ENCODE measurements around the gene COL4A2.

COL4A2 gene

DNA sequence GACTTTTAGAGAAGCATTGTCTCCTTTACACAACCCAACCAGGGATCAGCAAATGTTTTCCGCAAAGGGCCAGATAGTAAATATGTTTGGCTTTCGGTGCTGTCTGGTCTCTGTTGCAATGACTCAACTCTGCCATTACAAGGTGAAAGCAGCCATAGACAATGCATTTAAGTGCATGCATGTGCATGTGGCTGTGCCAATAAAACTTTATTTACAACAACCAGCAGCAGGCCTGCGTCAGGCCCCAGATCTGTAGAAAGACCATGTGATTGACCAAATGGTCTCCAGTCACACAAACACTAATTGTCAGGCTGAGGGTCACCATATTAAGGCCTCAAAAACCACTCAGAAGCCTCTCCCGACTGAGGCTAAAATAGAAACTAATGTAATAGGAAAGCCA lies 246.3 kb downstream of the COL4A2 start:
- H3K4me3 ChIP-seq (ENCODE audit: low read length): no peak overlapping the region
- H3K9ac ChIP-seq (ENCODE audit: low read depth, low read length): no peak overlapping the region
- H3K9me3 ChIP-seq (replicated peaks; ENCODE audit: low read length): no peaks in the 10 kb centered on the region
- no peaks in the 10 kb centered on the region for H3K36me3 ChIP-seq (ENCODE audit: insufficient read depth, low read length)
- H3K4me2 ChIP-seq (ENCODE audit: low read length): no peak overlapping the region
- H3K27me3 ChIP-seq (ENCODE audit: control insufficient read depth, insufficient read depth, low read length): no peaks in the 10 kb centered on the region
- no peaks in the 10 kb centered on the region for H3K4me1 ChIP-seq (ENCODE audit: control insufficient read depth, insufficient read depth, low read length)

DNA sequence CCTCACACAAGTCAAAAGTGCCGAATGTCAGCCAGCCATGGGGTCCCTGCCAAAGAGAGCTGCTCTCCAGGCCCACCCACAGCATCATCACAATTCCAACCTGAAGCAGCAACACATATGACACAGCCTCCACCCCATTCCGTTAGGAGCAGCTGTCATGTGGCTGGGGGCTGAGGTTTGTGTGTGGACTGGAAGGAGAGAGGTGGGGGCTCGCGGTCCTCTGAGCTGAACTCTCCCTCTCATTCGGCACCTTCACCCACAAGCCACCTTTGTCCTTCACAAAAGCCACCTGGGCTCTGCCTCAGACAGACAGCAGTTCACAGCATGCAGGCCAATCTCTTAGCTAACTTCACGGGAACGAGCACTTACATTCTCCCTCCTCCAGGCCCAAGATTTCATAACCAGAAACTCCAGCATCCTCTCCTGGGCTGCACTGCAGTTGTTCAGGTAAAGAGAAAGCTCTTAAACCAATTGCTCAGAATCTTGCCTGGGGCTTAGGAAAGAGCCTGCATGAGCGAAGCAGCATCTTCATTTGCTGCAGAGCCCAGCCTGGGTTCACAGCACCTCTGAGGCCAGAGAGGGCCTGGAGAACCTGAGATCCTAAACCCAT lies 247.2 kb downstream of the COL4A2 start:
- Histone ChIP-seq H3K27me3 (ENCODE audit: control insufficient read depth, insufficient read depth, low read length) (no peaks in the 10 kb centered on the region), H3K9me3 (replicated peaks; ENCODE audit: low read length) (no peaks in the 10 kb centered on the region), H3K4me2 (ENCODE audit: low read length) (no peak overlapping the region), H3K4me3 (ENCODE audit: low read length) (no peak overlapping the region), H3K9ac (ENCODE audit: low read depth, low read length) (no peak overlapping the region), H3K36me3 (ENCODE audit: insufficient read depth, low read length) (no peaks in the 10 kb centered on the region), H3K4me1 (ENCODE audit: control insufficient read depth, insufficient read depth, low read length) (peaks cover 2% of the 10 kb centered on the region)

DNA sequence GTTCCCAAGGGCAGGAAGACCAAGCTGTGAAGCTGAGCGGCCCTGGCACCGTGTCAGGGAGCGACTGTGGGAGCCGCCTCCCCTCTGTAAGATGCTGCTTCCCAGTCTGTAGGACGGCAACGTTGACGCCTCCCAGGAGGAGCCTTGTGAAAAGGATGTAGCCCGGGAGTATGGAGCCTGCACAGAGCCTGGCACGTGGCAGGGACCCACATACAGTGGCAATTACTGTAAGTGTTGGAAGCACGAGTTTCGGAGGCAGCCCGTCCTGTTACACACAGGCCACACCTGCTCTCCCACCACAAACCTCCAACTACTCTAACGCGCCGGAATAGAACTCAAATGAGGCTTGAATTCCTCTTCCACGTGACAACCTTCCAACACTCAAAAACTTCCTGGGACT lies 247.9 kb downstream of the COL4A2 start:
- Histone ChIP-seq H3K36me3 (ENCODE audit: insufficient read depth, low read length) (no peaks in the 10 kb centered on the region), H3K9me3 (replicated peaks; ENCODE audit: low read length) (no peaks in the 10 kb centered on the region), H3K4me1 (ENCODE audit: control insufficient read depth, insufficient read depth, low read length) (peaks cover 8% of the 10 kb centered on the region), H3K4me3 (ENCODE audit: low read length) (no peak overlapping the region), H3K27me3 (ENCODE audit: control insufficient read depth, insufficient read depth, low read length) (no peaks in the 10 kb centered on the region), H3K4me2 (ENCODE audit: low read length) (no peak overlapping the region), H3K9ac (ENCODE audit: low read depth, low read length) (no peak overlapping the region)

DNA sequence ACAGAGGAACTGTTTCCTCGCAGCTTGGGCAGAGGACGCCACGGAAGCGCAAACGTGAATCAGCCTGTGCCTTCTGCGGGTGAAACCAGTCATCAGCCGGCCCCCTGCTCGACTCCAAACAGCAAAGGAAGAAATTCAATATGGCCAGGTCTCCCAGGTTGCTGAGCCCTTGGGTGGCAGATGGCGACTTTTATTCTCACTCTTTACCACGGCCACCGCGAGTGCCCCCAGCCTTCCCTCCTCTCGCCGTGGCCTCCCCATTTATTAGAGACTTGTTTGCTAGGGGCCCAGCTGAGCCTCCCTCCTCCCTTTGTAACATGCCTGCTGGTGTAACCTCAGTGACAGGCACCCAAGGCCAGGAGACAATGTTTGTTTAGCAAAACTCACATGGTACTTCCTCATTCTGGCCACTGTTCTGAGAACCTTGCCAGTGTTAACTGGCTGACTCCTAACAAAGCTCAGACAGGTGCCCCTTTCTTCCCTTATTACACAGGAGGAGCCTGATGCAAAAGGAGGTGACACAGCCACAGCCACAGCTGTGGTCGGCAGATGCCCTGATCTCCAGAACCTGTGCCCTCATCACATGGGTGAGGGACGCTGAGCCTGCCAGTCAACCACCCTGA lies 248.6 kb downstream of the COL4A2 start:
- Histone ChIP-seq H3K4me1 (ENCODE audit: control insufficient read depth, insufficient read depth, low read length) (peaks cover 16% of the 10 kb centered on the region), H3K4me2 (ENCODE audit: low read length) (no peak overlapping the region), H3K4me3 (ENCODE audit: low read length) (no peak overlapping the region), H3K9ac (ENCODE audit: low read depth, low read length) (no peak overlapping the region), H3K9me3 (replicated peaks; ENCODE audit: low read length) (no peaks in the 10 kb centered on the region), H3K36me3 (ENCODE audit: insufficient read depth, low read length) (no peaks in the 10 kb centered on the region), H3K27me3 (ENCODE audit: control insufficient read depth, insufficient read depth, low read length) (no peaks in the 10 kb centered on the region)

DNA sequence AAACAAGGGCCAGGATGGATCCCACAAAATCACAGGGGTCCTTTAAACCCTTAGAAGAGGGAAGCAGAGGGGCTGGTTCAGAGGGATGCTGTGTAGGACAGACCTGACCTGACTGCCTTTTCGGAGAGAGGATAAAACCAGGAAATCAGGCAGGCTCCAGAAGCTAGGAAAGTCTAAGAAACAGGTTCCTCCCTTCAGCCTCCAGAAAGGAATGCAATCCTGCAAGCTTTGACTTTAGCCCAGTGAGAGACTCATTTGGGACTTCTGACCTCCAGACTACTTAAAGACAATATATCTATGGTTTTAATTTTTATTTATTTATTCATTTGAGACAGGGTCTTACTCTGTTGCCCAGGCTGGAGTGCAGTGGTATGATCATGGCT lies 249.1 kb downstream of the COL4A2 start:
- H3K27me3 ChIP-seq (ENCODE audit: control insufficient read depth, insufficient read depth, low read length): no peaks in the 10 kb centered on the region
- no peak overlapping the region for H3K9ac ChIP-seq (ENCODE audit: low read depth, low read length)
- no peak overlapping the region for H3K4me2 ChIP-seq (ENCODE audit: low read length)
- no peaks in the 10 kb centered on the region for H3K9me3 ChIP-seq (replicated peaks; ENCODE audit: low read length)
- peaks cover 21% of the 10 kb centered on the region for H3K4me1 ChIP-seq (ENCODE audit: control insufficient read depth, insufficient read depth, low read length)
- H3K4me3 ChIP-seq (ENCODE audit: low read length): no peak overlapping the region
- no peaks in the 10 kb centered on the region for H3K36me3 ChIP-seq (ENCODE audit: insufficient read depth, low read length)

DNA sequence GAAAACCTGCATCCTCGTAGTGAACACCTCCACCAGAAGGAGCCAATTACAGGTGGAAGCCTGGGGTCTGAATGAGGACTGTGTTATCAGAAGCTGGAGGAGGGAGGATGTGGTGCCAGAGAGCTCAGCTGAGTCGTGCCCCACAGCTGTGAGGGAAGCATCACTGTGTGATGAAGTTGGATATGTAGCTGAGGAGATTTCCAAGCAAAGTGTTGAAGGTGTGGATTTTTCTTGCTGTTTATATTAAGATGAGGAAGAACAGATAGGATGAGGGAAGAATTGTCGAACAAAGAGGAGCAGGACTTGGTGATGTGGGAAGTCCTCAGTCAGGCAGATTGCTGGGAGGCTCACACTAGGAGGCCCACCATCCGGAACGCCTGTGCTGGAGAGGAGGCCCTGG lies 250.0 kb downstream of the COL4A2 start:
- peaks cover 22% of the 10 kb centered on the region for H3K4me1 ChIP-seq (ENCODE audit: control insufficient read depth, insufficient read depth, low read length)
- H3K27me3 ChIP-seq (ENCODE audit: control insufficient read depth, insufficient read depth, low read length): no peaks in the 10 kb centered on the region
- no peak overlapping the region for H3K9ac ChIP-seq (ENCODE audit: low read depth, low read length)
- H3K4me2 ChIP-seq (ENCODE audit: low read length): no peak overlapping the region
- H3K36me3 ChIP-seq (ENCODE audit: insufficient read depth, low read length): no peaks in the 10 kb centered on the region
- H3K9me3 ChIP-seq (replicated peaks; ENCODE audit: low read length): no peaks in the 10 kb centered on the region
- H3K4me3 ChIP-seq (ENCODE audit: low read length): no peak overlapping the region

DNA sequence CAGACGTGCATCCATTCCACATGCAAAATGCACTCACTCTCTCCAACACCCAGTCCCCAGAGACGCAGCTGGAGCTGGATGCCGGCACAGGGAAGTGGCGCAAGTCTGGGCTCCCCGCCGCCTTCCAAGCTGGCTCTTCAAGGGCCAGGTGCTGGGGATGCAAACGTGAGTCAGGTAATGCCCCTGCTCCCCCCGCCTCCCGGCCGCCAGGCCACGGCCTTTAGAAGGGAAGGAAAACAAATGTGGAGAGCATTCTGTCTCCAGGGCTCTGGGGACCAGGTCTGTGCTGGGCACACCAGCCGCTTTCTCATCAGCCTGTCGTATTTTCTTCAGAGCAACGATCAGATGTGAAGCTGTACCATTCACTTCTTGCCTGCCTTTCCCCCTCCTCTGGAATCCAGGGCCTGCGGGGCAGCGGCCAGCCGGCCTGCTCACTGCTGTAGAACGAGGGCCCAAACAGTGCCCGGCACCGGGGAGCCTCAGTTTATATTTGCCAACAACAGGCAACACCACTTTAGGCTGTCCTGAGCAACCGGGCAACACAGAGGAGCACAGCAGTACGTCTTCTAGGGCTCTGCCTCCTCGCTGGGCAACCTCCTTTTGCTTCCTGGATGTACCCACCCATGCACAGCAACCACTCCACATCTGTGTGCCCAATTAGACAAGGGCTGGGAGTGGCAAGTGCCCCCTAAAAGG lies 250.7 kb downstream of the COL4A2 start:
- Histone ChIP-seq H3K4me1 (ENCODE audit: control insufficient read depth, insufficient read depth, low read length) (peaks cover 27% of the 10 kb centered on the region), H3K27me3 (ENCODE audit: control insufficient read depth, insufficient read depth, low read length) (no peaks in the 10 kb centered on the region), H3K36me3 (ENCODE audit: insufficient read depth, low read length) (no peaks in the 10 kb centered on the region)

DNA sequence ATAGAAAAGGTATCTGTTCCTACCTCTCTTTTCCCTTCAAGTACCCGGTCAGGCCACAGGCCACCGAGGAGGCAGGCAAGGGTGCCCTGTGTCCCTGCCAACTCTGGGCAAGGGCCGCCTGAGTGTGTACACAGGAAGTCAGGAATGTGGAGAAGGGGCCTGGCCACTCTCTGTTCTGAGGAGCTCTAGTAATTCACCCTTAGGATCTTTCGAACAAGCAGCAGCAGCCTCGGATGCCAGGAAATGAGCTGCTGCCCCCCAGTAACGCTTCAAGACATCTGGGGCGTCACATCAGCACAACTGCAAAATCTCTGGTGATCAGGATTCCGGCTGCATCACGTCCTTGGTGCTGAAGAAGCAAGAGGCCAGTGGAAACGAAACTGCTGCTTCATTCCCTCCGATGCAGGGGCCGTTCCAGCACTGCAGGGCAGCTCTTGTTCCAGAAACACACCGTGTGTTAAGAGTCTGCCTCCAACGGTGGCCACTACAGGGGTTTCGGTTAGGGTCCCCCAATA lies 252.4 kb downstream of the COL4A2 start:
- Histone ChIP-seq H3K27me3 (ENCODE audit: control insufficient read depth, insufficient read depth, low read length) (peaks cover under 1% of the 10 kb centered on the region), H3K4me1 (ENCODE audit: control insufficient read depth, insufficient read depth, low read length) (peaks cover 28% of the 10 kb centered on the region), H3K4me2 (ENCODE audit: low read length) (peak overlapping the region; percentile 93), H3K9me3 (replicated peaks; ENCODE audit: low read length) (no peaks in the 10 kb centered on the region), H3K36me3 (ENCODE audit: insufficient read depth, low read length) (no peaks in the 10 kb centered on the region), H3K9ac (ENCODE audit: low read depth, low read length) (no peak overlapping the region), H3K4me3 (ENCODE audit: low read length) (peak overlapping the region; percentile 56)

More for the DNA sequence above, 250.7 kb downstream of the COL4A2 start:
- Histone ChIP-seq H3K9ac (ENCODE audit: low read depth, low read length) (no peak overlapping the region), H3K4me2 (ENCODE audit: low read length) (no peak overlapping the region), H3K4me3 (ENCODE audit: low read length) (no peak overlapping the region), H3K9me3 (replicated peaks; ENCODE audit: low read length) (no peaks in the 10 kb centered on the region)

DNA sequence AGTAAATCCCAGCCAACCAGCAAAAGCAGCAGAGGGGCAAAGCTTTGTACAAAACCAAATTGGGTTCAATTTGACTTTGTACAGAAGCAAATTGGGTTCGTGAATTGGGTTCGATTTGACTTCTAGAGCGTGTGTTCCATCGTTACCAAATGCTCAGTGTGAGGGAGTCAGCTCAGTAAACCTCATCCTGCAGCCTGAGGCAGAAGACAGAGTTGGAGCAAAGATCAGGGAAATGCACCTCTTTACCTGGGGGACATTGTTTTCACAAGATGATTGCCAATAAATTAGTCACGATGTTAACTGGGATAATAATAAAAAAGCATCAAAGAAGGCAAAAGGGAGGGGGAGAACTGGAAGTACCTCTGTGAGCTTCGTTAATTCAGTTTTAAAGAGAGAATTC lies 252.9 kb downstream of the COL4A2 start:
- H3K36me3 ChIP-seq (ENCODE audit: insufficient read depth, low read length): no peaks in the 10 kb centered on the region
- no peaks in the 10 kb centered on the region for H3K9me3 ChIP-seq (replicated peaks; ENCODE audit: low read length)
- peaks cover 28% of the 10 kb centered on the region for H3K4me1 ChIP-seq (ENCODE audit: control insufficient read depth, insufficient read depth, low read length)
- H3K4me3 ChIP-seq (ENCODE audit: low read length): peak overlapping the region; percentile 56
- H3K27me3 ChIP-seq (ENCODE audit: control insufficient read depth, insufficient read depth, low read length): peaks cover 4% of the 10 kb centered on the region
- H3K9ac ChIP-seq (ENCODE audit: low read depth, low read length): no peak overlapping the region
- peak overlapping the region; percentile 93 for H3K4me2 ChIP-seq (ENCODE audit: low read length)

DNA sequence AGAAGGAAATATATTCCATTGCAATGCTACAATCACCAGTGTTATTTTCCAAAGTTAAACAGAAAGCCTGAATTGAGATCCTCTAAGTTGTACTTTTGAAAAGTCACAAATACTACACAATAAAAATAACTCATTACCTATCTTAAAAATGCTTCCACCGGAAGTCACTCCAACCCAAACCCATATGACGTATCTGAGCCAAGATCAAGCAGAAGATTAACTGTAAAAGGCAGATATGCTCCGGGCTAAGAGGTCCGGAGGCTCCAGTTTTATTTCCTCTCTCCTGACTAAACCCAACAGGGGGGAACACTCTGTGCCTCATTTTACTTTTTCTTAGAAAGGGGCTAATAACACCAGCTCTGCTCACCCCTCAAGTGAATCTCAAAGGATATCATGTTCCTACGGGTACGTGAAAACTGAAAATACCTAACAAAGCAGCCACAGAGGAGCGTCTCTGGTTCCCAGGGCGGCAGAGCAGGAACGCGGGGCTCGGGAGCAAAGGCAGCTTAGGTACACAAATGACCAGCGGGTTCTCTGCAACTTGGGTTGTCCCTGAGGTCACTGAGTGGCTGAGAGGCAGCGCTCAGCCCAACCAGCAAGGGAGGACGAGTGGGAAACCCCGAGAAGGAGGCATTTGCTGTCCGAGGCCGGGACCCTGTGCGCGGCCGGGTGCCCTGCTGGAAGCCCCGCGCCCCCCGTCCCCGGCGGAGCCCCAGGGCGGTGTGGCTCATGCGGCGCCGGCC lies 253.7 kb downstream of the COL4A2 start:
- no peaks in the 10 kb centered on the region for H3K9me3 ChIP-seq (replicated peaks; ENCODE audit: low read length)
- peak overlapping the region; percentile 84 for H3K4me3 ChIP-seq (ENCODE audit: low read length)
- H3K4me1 ChIP-seq (ENCODE audit: control insufficient read depth, insufficient read depth, low read length): peaks cover 28% of the 10 kb centered on the region
- H3K4me2 ChIP-seq (ENCODE audit: low read length): peak overlapping the region; percentile 93
- peak overlapping the region; percentile 57 for H3K9ac ChIP-seq (ENCODE audit: low read depth, low read length)
- H3K27me3 ChIP-seq (ENCODE audit: control insufficient read depth, insufficient read depth, low read length): peaks cover 4% of the 10 kb centered on the region
- H3K36me3 ChIP-seq (ENCODE audit: insufficient read depth, low read length): no peaks in the 10 kb centered on the region

DNA sequence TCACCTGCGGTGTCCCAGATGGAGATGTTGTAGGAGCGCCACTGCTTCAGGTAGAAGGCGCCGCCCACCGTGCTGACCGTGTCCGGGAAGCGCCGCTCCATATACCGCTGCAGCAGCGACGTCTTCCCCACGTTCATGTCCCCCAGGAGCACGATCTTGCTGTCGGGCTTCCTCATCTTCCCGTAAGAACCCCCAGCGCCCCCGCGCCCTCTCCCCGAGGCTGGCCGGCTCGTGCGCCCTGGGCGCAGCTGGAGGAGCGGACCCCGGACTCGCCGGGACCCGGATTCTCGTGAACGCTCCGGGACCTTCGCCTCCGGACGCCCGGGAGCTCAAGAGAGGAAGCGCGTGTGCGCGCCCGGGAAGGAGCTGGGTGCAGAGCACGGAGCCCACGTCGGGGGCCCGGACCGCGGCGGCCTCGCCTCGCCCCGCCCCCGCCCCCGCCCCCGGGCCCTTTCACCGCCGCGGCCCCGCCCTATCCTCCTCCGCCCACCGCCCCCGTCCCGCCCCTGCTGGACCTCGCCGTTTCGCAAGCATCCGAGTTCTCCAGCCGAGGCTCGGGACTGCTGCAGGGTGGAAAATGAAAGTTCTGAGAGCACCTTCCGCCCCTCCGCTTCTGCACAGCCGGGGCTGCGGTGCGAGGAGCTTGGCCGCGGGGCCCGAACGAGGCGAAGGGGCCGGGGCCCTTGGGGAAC lies 254.4 kb downstream of the COL4A2 start, which contains the start of gene RAB20:
Gene RAB20, minus strand, starts transcription at position 379 of the 692 bp plus-strand sequence. Its CDS starts 203 bp downstream, at position 176.
- H3K9me3 ChIP-seq (replicated peaks; ENCODE audit: low read length): no peaks in the 10 kb centered on the region
- peak within 1 kb of the TSS; percentile 84 for H3K4me3 ChIP-seq (ENCODE audit: low read length)
- H3K27me3 ChIP-seq (ENCODE audit: control insufficient read depth, insufficient read depth, low read length): peaks cover 4% of the 10 kb centered on the region
- H3K4me2 ChIP-seq (ENCODE audit: low read length): peak within 1 kb of the TSS; percentile 93
- H3K9ac ChIP-seq (ENCODE audit: low read depth, low read length): peak within 1 kb of the TSS; percentile 69
- peaks cover 28% of the 10 kb centered on the region for H3K4me1 ChIP-seq (ENCODE audit: control insufficient read depth, insufficient read depth, low read length)
- H3K36me3 ChIP-seq (ENCODE audit: insufficient read depth, low read length): no peaks in the 10 kb centered on the region

All from skeletal muscle satellite cell (primary cell).